GM18873 (cell line): ENCODE results near the gene ANKS1A.
"Not testable (repeated sequence)": the region's sequence is repeated elsewhere in the genome, so short reads cannot be mapped to it uniquely, and the experiment has no call there.

Experiments used
- ATAC-seq: cut with Tn5 transposase; IDR thresholded peaks from one replicate; pipeline ENCODE4 v1.9.1; 2021; ENCODE audit warnings: mild to moderate bottlenecking, moderate library complexity, moderate number of reproducible peaks; ENCODE audit not compliant: unreplicated experiment, low FRiP score

The ANKS1A gene

GRCh38 chr6:35138191-35138590, 249.1 kb downstream of the ANKS1A start:
- not testable (repeated sequence) for ATAC-seq

DNA sequence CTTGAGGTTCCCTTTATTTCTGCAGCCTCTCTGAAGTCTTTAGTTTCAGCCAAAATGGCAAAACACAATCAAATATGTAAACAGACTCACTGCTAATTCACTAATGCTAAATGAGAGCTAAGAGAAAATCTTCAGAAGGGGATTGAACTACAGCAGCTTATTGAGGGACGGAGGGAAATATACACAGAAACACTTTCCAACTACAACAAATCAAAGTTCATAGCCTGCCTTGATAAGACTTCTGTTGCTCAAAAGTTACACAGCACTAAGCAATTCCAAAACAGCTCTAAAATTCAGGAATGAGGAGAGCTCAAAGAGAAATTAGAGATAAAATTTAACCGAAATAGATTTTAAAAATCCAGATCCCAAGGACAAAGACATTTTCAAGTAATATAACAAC, 250.4 kb downstream of the ANKS1A start:
- no peak for ATAC-seq

DNA sequence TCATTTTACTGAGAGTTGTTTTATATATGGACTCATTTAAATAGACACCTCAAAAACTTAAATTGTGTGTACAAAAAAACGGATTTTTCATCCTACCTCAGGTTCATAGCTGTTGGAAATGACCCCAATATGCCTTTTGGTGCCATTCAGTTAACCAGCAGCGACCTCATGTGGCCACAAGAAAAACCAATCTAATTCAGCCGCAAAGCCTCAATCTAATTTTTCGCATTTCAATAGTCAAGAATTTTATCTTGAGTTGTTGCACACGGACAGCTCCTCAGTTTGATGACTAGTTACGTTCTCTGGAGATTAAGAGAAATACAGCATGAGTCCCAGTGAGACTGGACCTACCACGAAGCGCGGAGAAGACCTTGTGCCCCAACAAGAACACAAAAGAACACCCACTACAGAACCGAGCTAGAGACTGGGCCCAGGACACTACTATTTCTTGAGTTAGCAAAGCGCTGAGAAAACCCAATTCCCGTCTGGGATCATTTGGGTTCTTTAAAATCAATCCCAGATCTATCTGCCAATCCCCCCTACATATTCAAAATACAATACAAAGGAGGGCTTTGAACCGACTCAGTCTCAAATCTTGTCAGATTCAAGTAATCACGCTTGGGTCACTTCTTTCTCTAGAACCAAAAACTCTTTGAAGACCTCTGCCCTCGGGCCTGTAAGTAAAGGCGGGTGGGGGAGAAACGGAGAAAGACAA, 251.0 kb downstream of the ANKS1A start:
- ATAC-seq = no peak

- ATAC-seq = no peak
Observed at GRCh38 chr6:35140639-35141006, 251.6 kb downstream of the ANKS1A start.
